GM12878 (cell line): Measurements from ENCODE around the gene NUP210. TPM values are rescaled to one million over a fixed set of nuclear protein-coding genes. Genes with fewer than 3 reads are reported as not detected.

Experiments
- BACH1 ChIP-seq: fragments of 450-650 bp; IDR thresholded peaks from 2 replicates; pipeline ENCODE4 v1.6.1; 2017; ENCODE audit warnings: mild to moderate bottlenecking, borderline replicate concordance
- BCL3 ChIP-seq: IDR thresholded peaks from 2 replicates; pipeline ENCODE4 v1.6.1; 2011; ENCODE audit warnings: borderline replicate concordance, low read depth, mild to moderate bottlenecking, moderate library complexity, low read length; ENCODE audit not compliant: insufficient read depth, poor library complexity, severe bottlenecking
- CBX5 ChIP-seq: sonication (generic); IDR thresholded peaks from 2 replicates; pipeline ENCODE4 v1.6.1; 2016; ENCODE audit warnings: low read depth, moderate library complexity, mild to moderate bottlenecking, inconsistent platforms
- IKZF2 ChIP-seq, 2 experiments: fragments of 450-650 bp; IDR thresholded peaks; 2 replicates each; pipeline ENCODE4 v1.6.1; 2017; ENCODE audit warnings: mild to moderate bottlenecking in 2 of 2, moderate library complexity in 2 of 2
- MAX ChIP-seq: IDR thresholded peaks from 2 replicates; pipeline ENCODE4 v1.6.1; 2012; ENCODE audit warnings: low read depth, low read length, improper control_type of control experiment
- MEF2B ChIP-seq: fragments of 450-650 bp; IDR thresholded peaks from 2 replicates; pipeline ENCODE4 v1.6.1; 2018; ENCODE audit warnings: mild to moderate bottlenecking, moderate library complexity; ENCODE audit not compliant: partially characterized antibody, poor library complexity, severe bottlenecking
- MTA3 ChIP-seq: IDR thresholded peaks from 2 replicates; pipeline ENCODE4 v1.6.1; 2012; ENCODE audit warnings: low read length, inconsistent platforms, borderline replicate concordance
- PML ChIP-seq: IDR thresholded peaks from 2 replicates; pipeline ENCODE4 v1.6.1; 2012; ENCODE audit warnings: low read length, inconsistent platforms
- REST ChIP-seq: IDR thresholded peaks from 2 replicates; pipeline ENCODE4 v1.6.1; 2012; ENCODE audit warnings: mild to moderate bottlenecking, low read depth, low read length
- SMARCA5 ChIP-seq: fragments of 450-650 bp; IDR thresholded peaks from 2 replicates; pipeline ENCODE4 v1.6.1; 2017; ENCODE audit warnings: mild to moderate bottlenecking
- STAT1 ChIP-seq: fragments of 450-650 bp; conservative IDR thresholded peaks from 2 replicates; pipeline ENCODE4 v1.6.1; 2014; ENCODE audit warnings: antibody characterized with exemption, mild to moderate bottlenecking
- TCF12 ChIP-seq: IDR thresholded peaks from 2 replicates; pipeline ENCODE4 v1.6.1; 2011; ENCODE audit warnings: low read depth, mild to moderate bottlenecking, low read length
- YY1 ChIP-seq: IDR thresholded peaks from 2 replicates; pipeline ENCODE4 v1.6.1; 2011; ENCODE audit warnings: low read depth, mild to moderate bottlenecking, low read length
- ZBTB33 ChIP-seq: fragments of 450-650 bp; IDR thresholded peaks from 2 replicates; pipeline ENCODE4 v1.6.1; 2017; ENCODE audit warnings: mild to moderate bottlenecking
- ZBTB40 ChIP-seq: fragments of 450-650 bp; IDR thresholded peaks from 2 replicates; pipeline ENCODE4 v1.6.1; 2016; ENCODE audit warnings: mild to moderate bottlenecking, moderate library complexity, borderline replicate concordance
- polyA plus RNA-seq, 11 experiments: library from polyadenylated mRNA; depleted of rRNA in 4 of 11; unstranded in 6 of 11; stranded (reverse) in 5 of 11; fragments of >200 nt; fragmentation: Nextera tagmentation in 4 of 11; fragmentation: Illumina TruSeq in 1 of 11; extraction: Ambion mirVana in 4 of 11; extraction: Trizol in 1 of 11; gene quantifications; 1 replicate in 1 of 11; 2 replicates in 10 of 11; pipeline versions ENCODE4 v1.2.1 to v1.2.3, GENCODE V29; 2011 to 2016; ENCODE audit warnings: inconsistent platforms in 2 of 11, missing spikeins in 2 of 11, low read depth in 1 of 11
- total RNA-seq, 4 experiments: library from RNA; depleted of rRNA in 3 of 4; stranded (reverse); fragments of >200 nt in 3 of 4; fragmentation: Illumina TruSeq in 1 of 4; extraction: Trizol in 1 of 4; gene quantifications; 2 replicates each; pipeline versions ENCODE4 v1.2.1 to v1.2.3, GENCODE V29; 2013 to 2021

NUP210 gene
- total and polyA plus RNA-seq, 10 of the 15 experiments (the other 5 are each of a cell fraction or from before 2014, with no cell fraction given), result 2.9 to 150 (median 76.0) TPM

- peak; percentile 25; the same call in 1 of the 2 replicates for TF ChIP-seq ZBTB40
- no peak for TF ChIP-seq REST
- TF ChIP-seq YY1, result peak; percentile 43; the same call in 1 of the 2 replicates
- peak; percentile 86; the same call in 1 of the 2 replicates for TF ChIP-seq SMARCA5
- peak; percentile 93 for TF ChIP-seq BACH1
- no peak for TF ChIP-seq CBX5
- peak; percentile 71; the same call in 1 of the 2 replicates for TF ChIP-seq MTA3
- TF ChIP-seq TCF12, result peak; percentile 60
- TF ChIP-seq MAX, result peak; percentile 74; the same call in 1 of the 2 replicates
- TF ChIP-seq BCL3, result peak; percentile 51
- peak; percentile 57 for TF ChIP-seq MEF2B
- TF ChIP-seq PML, result no peak
- no peak for TF ChIP-seq STAT1
- TF ChIP-seq IKZF2 (IDR thresholded peaks at IDR 0.05), result peak; percentile 88
- no peak for TF ChIP-seq ZBTB33
Measured at GRCh38 chr3:13414040-13414729, 5.9 kb downstream of the NUP210 start (continued).
